Effector CD4-positive, alpha-beta T cell (primary cell): Measurements from ENCODE around the gene HIVEP2.

Source experiments
- DNase-seq: peaks from one replicate; pipeline ENCODE4 v3.0.0-alpha.2; 2020

HIVEP2 gene

DNA sequence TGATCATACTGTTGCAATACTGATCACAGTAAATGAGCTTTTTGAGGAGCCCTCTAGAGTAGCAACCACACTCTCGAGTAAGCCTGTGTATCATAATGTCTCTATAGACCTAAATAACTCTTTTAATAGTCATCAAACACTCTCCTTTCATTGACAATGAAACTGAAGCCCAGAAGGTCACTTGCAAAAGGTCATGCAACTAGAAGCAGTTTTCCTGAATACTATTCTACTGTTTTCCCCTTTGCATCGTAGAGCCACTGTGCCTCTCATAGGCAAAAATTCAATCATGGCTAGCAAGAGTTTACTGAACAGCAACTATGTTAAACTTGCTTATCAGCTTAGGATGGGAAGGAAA is 105.3 kb downstream of the HIVEP2 start:
- no peak for DNase-seq

DNA sequence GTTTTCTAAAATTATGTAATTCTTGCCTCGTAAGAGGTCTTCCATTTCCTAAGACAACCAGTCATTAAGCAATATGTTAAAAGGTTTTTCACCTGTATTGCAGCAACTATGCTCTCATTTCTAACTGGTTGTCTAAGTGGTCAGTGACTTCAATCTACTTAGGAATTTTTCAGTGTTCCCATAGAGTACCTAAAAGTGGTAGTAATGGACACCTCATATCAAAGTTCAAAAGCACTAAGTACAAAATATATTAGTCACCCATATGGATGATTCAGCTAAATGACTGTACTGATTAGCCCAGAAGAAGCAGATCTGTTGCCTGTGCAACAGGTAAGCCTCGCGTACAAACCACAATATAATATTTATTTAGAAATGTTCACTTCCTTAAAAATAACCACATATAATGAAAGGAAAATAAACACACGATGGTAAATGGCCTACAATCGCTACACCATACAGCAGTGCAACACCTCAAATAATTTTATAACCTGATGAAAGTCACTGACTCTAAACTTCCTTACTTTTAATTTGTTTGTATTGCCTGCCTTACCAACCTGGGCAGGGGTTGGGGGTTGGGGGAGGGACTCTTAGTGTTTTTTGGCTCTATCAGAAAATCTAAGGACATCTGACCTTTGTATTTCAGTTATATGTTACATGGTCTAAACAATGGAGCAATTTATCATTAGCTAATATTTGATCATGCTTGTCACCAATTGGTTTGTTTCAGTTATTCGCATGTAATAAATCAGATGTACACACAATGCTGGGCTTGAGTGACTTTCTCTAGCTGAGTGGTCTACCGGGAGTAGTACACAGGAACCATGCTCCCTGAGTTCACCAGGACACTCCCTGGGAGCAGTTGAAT is 105.9 kb downstream of the HIVEP2 start:
- no peak for DNase-seq

DNA sequence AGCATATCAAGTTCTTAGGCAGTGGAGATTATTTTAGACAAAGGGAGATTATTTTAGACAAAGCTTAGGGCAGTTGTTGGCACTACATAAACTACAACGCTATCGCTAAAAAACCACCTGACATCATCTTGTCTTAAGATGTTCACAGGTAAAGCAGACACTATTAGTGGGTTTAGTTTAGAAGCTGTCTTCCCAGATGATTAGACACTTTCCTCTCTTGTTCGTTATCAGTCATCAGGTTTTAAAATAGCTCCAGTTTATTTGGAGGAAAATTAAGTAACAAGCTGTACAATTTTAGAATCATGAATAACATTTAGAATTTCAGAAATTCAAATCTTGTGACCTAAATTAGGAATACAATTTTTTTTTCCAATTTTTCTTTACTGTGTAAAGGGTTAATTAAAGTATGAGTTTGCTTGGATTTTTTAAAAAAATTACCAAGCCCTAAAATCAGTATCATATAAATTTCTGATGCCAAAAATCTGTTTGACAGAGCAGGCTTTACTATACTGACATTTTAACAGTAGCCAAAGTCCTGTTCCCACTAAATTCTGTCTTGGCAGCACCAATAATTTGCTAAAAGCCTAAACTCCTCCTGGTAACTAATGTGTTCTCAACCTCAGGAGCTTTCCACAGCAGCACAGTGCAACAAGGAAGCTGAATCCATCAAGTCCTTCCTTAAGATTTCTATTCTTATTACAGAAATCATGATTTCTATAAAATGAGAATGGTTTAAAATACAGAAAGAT is 109.0 kb downstream of the HIVEP2 start:
- DNase-seq, result no peak

DNA sequence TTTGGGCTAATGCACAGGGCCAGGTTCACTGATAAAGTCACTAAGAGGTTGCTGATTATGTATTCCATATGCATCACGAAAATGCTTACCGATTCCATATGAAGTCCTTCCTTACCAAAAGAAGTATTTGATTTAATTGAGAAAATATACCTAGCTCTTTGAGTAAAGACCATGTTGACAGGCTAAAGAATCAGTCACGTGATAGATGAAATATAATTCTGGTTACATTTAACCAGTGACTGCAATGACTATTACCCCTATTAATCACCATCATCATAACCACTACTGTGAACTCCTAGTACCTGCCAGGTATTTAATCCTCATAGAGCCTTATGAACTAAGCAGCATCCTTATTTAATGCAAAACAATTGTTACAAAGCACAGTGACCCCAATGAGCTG is 110.1 kb downstream of the HIVEP2 start:
- no peak for DNase-seq

DNA sequence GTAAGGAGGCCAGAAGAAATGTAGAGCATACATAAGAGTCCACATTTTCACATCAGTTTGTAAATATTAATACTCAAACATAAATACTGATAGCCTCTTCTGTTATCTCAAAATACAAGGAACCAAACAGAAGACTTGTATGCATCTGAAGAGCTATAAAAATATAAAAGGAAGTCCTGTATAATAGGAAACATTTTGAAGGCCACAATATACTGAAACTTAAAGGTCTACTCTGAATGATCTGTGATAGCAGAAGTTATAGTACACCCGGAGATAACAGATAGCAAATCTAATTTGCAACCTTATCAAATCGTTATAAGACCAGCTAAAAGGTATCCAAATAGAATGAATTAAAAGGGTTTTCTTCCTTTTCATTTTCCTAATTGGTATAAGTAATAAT is 111.2 kb downstream of the HIVEP2 start:
- DNase-seq, result no peak

DNA sequence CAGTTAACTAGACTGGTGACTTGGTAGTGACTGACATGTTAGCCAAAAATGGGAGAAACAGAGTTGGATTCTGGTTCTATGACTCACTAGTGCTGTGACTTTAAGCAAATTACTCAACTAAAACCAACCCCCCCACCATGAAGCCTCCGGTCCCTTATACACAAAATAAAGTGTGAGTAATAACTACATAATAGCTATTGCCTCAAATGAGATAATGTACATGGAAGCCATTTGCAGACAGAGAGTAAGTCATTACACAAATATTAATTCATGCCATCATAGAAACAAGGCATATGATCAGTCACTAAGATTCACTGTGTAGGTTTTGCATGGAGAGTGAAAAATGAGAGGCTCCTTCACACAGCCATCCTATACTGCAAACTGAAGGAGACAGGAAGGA is 111.9 kb downstream of the HIVEP2 start:
- no peak for DNase-seq

DNA sequence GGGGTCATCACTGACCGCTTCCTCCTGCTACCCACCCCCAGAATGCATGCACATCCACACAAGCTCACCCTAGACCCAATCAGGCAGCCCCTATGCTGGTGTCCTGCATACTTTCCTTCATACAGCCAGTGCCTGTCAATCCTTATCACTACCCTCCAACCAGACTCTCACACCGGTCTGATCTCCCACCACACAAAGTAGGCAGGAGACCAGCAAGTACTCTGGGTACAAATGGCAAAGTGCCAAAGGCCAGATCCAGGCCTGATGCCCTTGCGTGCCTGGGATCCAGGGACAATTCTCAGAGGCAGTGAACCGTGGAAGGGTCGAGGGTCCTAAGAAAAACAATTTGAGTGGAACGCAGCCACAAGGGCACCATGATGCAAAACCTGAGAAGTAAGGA is 114.2 kb downstream of the HIVEP2 start:
- DNase-seq, result no peak

DNA sequence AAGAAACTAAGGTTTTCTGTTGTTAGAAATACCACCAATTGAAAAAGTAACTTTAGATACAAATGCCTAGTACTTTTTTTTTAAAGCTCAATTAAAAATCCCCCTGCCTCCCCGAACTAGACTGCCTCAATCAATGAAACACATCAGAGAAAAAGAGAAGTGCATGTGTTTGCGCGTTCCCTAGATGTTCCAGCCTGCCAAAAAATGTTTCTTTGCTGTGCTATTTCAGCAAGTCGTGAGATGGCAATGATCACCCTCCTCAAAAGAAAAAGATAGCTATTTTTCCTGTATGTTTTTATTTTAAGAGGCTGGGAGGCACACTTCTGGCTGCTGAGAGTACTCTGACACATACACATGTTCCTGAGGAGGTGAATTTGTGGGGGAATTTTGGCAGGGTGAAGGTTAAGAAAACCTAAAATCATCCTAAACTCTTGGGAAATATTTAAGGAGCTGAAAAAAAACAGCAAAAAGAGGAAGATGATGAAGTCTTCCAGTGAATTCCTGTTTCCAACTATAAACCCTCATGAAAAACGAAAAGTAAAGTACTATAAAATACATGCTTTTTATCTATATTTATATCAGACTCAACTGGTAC is 114.8 kb downstream of the HIVEP2 start:
- DNase-seq, result no peak

DNA sequence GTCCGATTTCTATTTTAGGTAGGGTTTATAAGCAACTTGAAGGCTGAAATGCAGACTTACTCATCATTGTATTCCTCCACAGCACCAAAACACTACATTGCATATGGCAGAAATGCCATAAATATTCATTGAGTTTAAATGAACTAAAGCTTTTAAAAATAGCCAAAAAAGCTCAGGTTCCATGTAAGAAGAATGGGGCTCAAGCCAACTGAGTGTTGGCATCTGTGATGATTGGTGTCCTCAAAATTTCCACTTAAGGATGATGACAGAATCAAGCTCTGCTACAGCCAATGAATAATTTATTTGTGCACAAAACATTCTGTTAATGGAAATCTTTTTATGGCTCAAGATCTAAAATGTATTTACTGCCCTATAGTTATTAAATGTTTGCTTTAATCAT is 115.4 kb downstream of the HIVEP2 start:
- no peak for DNase-seq

DNA sequence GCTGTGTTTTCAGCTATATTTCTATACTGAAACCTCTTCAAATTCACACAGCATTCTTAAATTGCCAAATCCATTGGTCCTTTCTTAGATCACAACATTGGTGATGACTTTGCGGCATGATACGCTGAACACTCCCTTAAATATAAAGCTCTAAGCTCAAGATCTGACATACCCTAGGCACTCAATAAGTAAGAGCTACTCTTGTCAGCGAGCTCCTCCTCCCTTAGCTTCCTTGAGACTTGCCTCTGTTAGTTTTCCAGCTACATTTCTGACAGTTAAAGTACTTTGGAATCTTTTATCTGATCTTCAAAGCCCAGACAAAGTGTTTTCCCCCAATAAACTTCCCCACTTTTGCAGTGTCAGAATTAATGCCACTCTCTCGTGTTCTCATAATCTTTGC is 117.0 kb downstream of the HIVEP2 start:
- no peak for DNase-seq

DNA sequence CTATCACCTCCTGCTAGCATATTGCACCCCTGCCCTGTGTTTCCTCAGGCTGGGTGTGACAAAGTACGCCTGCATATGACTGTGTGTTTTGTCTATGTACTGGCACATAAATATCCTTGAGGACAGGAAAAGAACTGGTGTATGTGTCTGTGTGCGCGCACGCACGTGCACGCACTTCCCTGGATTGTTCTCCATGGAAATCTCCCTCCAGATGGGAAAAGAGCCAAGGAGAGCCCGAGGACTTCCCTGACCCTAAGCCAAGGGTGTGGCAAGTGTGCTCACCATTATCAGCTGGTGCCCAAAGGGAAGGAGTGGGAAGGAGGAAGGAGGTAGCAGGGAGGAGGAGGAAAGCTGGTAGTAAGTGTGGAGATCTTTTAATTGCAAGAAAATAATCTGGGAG is 117.6 kb downstream of the HIVEP2 start:
- no peak for DNase-seq

DNA sequence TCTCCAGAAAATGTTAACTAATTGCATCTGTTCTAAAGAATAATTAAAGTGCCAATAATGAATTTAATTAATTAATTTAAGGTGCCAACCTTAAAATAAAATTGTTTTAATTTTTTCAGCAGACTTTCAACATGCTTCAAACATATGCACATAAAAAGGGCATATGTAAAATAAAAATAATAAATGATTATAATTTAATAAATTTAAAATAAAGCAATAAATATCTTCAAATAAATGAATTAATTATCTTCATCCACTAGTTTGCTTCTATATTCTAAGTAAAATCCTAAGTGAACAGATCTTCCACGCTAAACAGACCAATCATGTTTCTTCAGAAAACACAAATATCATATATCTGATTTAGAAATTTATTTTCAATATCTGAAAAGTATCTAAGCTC is 119.2 kb downstream of the HIVEP2 start:
- DNase-seq, result no peak

DNA sequence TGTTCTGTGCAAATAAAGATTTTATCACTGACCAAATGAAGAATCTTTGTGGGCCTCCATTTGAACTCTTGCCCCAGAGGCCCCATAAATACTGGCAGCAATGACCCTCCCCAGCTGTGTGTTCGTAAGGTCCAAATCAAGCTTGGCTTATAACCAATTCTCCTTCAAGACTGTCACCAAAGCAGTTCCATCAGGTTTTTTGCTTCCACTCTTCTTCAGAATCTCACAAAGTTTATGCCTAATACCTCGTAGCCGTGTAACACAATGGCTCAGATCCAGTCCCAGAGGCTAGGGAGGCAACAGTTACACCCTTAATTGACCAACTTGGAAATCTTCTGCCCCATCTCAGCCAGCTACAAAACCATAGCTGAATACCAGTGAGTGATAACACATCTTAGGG is 120.5 kb downstream of the HIVEP2 start:
- DNase-seq, result no peak

DNA sequence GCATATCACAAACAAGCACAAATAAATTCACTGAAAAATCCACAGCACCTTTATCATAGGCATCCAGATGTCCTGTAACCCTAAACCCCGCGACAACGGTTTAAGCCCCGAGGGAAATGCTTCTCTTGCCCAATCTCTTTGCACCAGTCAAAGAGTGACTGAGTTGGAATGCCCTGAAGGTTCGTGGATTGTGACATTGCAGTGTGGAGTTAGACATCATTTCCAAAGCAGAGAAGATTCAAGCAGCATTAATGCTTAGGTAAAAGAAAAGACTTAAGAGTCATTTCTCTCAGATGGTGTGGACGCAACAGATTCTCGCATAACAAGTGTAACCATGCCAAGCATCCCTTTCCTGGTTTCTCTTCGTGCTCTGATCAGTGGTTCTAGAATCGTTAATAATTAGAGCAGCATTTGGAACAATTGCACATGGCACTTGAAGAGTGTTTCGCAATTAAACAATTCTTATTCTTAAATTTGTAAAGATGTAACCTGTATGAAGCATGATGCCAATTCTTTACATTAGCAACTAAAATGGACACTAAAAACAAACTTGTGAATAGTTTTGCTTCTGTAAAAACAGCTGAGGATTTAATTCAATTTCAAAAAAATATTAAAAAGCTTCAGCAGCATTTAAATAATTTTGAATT is 121.6 kb downstream of the HIVEP2 start:
- DNase-seq, result no peak

DNA sequence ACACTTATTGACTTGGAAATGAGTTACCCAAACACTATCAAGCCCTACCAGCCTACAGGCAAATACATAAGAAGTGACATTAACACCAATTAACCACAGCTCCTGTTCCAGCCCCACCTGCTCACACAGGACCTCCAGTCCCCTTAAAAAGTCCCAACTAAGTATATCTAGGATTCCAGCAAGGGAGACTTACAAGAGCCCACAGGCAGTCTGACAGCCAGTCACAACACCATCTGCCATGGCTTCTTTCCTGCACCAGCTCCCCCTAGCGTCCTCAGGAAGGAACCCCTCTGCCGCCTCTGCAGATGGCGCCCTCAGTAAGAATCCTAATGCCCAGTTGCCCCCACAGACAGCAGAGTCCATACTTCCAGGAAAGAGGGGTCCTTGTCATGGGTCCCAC is 122.1 kb downstream of the HIVEP2 start:
- no peak for DNase-seq

DNA sequence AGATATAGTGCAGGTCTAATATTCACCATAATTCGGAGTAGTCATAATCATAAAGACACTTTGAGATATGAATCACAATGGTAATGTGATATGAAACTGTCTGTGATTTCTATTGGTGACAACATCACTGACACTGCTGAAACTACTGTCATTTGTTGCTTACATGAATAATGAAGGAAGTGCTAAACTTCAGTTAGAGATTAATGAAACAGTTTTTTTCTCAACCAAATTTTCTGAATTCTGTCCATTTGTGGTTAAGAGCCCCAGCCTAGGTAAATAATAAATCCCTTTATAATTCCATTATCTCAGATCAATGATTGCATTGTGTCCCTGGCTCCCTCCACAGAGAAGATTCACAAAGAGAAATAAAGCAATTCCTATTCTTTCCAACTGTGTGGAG is 122.6 kb downstream of the HIVEP2 start:
- no peak for DNase-seq

DNA sequence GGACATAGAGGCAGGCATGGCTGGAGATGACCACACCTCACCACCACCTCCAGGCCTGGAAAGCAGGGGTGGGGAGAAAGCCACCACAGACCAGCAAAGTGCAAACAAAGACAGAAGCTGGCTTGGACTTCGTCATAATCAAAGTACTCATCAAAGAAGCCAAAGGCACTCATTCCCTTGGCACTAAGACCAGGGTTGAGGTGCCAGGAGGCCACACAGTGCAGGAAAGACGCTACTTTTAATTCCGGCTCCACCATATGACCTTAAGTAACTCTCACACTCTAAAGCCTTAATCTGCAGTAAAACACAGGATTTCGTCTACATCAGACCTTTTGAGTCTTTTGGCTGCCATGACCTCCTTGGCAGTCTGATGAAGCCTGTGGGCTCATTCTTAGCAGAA is 123.1 kb downstream of the HIVEP2 start:
- no peak for DNase-seq

DNA sequence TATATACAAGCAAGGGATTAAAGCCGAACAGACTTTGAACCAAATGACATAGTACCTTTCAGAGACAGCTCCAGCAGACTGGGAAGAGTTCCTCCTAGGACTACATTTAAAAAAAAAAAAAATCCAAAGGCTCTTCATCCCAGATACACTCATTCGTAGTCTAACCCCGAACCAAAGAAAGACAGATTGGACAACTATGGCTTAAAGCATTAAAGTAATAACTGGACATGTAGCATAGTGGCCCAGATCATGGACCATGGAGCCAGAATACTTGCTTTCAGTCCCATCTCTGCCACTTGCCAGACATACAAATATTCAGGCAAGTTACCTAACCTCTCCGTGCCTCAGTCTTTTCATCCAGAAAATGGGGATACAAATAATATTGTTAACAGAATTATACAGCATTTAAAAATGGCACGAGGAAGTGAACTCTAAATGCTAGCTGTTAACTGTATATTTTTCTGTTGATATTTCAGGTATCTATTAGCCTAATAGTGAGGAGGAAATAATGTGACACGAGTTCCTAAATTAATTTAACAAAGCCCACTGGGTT is 123.7 kb downstream of the HIVEP2 start:
- no peak for DNase-seq

DNA sequence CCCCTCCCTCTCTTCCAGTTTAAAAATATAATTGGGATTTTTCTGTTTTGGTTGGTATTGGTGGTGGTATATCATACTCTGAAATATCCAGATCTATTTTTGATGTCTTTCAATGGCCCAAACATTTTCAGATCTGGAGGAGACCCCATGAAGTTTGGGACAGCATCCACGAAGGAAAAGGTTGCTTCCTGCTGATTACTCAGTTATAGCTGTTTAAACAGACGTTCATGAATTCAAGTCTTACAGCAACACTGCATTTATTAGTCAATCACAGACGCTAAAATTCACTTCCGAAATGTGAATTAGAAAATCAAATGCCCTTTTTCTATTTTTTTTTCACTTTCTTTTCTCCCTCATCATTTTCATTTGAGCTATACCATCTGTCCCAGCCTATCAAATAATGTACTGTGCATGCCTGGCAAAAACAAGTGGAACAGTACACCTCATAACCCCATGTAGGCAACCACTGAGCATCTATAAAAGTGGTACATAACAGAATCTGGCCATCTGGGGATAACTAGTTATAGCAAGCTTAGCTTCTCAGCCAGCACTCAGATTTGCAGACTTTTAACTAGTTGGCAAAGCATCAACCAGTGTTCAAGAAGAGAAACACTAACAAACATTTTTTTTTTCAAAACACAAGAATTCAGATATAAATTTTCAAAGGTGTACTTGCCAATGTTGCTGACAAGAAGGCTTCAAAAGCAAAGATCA is 124.5 kb downstream of the HIVEP2 start:
- DNase-seq, result no peak

DNA sequence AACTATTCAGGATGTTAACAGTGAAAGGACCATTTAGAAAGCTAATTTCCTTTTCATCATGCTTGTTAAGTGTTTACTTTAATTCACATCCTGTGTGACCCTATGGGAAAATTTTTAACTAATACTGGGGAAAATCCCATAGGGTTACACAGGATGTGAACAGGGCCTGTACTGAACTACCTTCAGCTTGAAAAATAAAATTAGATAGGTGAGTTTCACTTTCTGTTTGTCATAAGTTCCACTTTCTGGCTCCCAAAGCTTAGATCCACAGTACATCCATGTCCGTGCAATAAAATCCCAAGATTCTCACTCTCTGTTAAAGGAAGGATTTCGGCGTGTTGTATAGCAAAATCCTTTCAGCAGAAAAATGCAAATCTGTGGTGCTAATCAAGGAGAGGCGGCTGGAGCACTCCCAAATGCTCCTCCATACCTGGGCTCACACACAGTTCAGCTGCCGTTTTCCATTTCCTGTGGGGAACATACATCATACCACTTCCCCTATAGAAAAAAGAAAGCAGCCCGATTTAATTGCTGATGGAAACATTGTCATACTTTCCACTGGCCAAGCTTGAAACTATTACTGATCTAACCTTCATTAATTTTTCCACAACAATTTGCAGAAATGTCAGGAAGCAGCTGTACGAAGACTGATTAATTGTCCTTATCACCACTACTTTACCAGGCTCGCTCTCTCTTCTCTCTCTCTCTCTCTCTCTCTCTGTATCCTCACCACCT is 125.2 kb downstream of the HIVEP2 start:
- DNase-seq, result peak; percentile 29

DNA sequence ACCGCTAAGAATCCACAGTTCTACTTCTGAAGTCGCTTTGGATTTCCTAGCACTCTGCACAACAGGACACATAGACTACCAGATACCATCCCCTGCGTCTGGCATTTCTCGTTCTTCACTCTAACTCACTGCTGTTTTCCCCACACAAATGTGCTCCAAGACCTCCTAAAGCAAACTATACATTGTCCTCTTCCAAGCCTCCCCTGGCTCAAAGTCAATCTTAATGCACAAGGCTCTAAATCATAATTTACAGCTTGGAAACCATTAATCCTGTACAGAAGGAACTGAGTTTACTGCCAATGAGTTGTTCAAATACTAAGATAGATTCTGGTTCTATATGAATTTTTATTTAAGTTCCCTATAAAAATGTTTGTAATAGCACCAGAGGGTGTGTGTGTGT is 128.5 kb downstream of the HIVEP2 start:
- no peak for DNase-seq

DNA sequence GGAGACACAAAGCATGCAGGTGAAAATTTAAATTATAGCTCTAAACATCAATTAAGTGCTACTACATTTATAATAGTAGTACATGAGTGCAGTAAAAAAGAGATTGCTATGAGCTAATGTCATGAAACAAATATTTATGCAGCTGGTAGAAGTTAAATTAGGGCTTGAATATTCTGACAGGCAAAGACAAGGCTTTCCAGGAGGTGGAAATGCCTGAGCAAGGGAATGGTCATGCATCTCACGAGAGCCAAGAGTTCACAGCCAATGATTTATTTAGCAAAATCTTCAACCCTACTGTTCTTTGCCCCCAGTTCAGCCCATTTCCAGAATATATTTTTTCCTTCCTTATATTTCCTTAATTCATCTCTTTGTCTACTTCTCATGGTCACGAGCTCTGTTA is 128.9 kb downstream of the HIVEP2 start:
- no peak for DNase-seq
